ENCODE results near the gene RAB33A.

GRCh38 chrX:130144509-130144908 lies 27.3 kb upstream of the RAB33A start:
- TF ChIP-seq, protein P1, sequence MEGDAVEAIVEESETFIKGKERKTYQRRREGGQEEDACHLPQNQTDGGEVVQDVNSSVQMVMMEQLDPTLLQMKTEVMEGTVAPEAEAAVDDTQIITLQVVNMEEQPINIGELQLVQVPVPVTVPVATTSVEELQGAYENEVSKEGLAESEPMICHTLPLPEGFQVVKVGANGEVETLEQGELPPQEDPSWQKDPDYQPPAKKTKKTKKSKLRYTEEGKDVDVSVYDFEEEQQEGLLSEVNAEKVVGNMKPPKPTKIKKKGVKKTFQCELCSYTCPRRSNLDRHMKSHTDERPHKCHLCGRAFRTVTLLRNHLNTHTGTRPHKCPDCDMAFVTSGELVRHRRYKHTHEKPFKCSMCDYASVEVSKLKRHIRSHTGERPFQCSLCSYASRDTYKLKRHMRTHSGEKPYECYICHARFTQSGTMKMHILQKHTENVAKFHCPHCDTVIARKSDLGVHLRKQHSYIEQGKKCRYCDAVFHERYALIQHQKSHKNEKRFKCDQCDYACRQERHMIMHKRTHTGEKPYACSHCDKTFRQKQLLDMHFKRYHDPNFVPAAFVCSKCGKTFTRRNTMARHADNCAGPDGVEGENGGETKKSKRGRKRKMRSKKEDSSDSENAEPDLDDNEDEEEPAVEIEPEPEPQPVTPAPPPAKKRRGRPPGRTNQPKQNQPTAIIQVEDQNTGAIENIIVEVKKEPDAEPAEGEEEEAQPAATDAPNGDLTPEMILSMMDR (optimal IDR thresholded peaks at IDR 0.05 in 1 of 3, IDR thresholded peaks at IDR 0.05 in 1 of 3, conservative IDR thresholded peaks at IDR 0.05 in 1 of 3; ENCODE audit: extremely low read depth in 1 of 3, insufficient read depth in 2 of 3, low read length in 3 of 3) = peak in 1 of 3 experiments; percentile 21
- no peak for TF ChIP-seq EZH2 (IDR thresholded peaks at IDR 0.05; ENCODE audit: low read length)
